ENCODE data around the gene GAL3ST1. TPM values are rescaled to one million over a fixed set of nuclear protein-coding genes. Genes with fewer than 3 reads are reported as not detected.

The GAL3ST1 gene
- total and polyA plus RNA-seq, 8 donors, result 0.87 to 48.4 (median 3.7) TPM

DNA sequence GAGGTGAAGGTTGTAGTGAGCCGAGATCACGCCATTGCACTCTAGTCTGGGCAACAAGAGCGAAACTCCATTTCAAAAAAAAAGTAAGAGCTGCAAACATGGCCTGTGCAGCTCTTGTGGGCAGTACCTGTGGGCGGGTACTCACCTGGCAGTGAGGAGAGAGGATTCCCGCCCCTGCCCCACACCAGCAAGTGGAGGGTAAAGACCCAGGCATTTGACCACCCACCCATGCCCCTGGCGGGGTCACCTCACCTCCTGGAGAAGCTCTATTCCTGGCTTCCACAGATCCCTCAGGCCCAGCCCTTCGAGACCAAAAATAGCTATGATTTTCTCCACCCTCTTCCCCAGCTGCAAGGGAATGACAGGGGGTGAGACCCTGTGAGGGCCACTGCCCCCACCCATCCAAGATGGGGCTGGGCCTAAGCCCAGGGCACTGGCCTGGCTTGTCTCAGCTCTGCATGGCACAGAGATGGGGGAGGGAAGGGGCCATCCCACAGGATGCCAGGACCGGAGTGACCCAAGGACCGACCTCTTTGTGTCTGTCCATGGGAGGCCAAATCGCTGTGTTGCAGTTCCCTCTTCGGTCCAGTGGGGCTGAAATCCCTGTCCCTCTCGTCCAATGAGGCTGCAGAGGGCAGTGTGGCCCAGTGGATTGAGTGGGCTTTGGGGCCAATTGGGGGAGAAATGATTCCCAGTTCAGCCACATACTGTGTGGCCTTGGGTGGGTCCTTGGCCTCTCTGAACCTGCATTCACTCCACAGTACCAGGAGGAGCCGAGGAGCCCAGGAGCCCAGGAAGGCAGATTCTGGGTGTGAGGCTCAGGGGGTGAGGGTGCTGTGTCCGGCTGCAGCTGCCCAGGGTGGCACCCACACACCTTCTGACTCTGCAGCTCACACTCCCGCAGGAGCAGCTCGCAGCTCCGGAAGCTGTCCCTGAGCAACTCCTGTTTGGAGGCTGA lies 42.5 kb downstream of the GAL3ST1 start:
- TF ChIP-seq EP300 (IDR thresholded peaks at IDR 0.05), result no peak
- intact Hi-C loops (cut with DNase I; ENCODE audit: low total_unique reads), result no loop called here
- H3K9me3 ChIP-seq, result no peaks in the 10 kb centered on the region
- H3K4me3 ChIP-seq, result no peak overlapping the region
- DNase-seq, result no peak
- H3K27ac ChIP-seq, result no peak overlapping the region
- no peaks in the 10 kb centered on the region for H3K4me1 ChIP-seq
- no peaks in the 10 kb centered on the region for H3K36me3 ChIP-seq
- WGBS, 5 donors, result 88 to 95% (median 90%) methylated on average over 10 to 17 of the region's 17 CpGs
- H3K27me3 ChIP-seq, result no peaks in the 10 kb centered on the region

DNA sequence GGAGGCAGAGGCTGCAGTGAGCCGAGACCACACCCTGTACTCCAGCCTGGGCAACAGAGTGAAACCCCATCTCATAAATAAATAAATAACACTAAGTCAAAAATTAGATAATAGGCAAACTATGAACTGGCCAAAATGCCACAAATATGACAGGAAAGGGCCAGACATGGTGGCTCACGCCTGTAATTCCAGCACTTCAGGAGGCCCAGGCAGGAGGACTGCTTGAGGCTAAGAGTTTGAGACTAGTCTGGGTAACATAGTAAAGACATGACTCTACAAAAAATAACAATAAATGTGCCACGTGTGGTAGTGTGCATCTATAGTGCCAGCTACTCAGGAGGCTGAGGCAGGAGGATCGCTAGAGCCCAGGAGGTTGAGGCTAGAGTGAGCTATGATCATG lies 47.8 kb downstream of the GAL3ST1 start:
- Histone ChIP-seq H3K36me3 (no peaks in the 10 kb centered on the region), H3K27ac (no peak overlapping the region), H3K4me1 (no peaks in the 10 kb centered on the region), H3K4me3 (no peak overlapping the region), H3K9me3 (no peaks in the 10 kb centered on the region), H3K27me3 (no peaks in the 10 kb centered on the region)
- intact Hi-C loops (cut with DNase I; ENCODE audit: low total_unique reads), result no loop called here
- no peak for DNase-seq
- WGBS, 5 donors, result 82 to 90% (median 89%) methylated on average over 4 of the region's 4 CpGs
- TF ChIP-seq EP300 (IDR thresholded peaks at IDR 0.05), result no peak
- no peak for TF ChIP-seq POLR2A (IDR thresholded peaks at IDR 0.05)
- TF ChIP-seq, protein P1, sequence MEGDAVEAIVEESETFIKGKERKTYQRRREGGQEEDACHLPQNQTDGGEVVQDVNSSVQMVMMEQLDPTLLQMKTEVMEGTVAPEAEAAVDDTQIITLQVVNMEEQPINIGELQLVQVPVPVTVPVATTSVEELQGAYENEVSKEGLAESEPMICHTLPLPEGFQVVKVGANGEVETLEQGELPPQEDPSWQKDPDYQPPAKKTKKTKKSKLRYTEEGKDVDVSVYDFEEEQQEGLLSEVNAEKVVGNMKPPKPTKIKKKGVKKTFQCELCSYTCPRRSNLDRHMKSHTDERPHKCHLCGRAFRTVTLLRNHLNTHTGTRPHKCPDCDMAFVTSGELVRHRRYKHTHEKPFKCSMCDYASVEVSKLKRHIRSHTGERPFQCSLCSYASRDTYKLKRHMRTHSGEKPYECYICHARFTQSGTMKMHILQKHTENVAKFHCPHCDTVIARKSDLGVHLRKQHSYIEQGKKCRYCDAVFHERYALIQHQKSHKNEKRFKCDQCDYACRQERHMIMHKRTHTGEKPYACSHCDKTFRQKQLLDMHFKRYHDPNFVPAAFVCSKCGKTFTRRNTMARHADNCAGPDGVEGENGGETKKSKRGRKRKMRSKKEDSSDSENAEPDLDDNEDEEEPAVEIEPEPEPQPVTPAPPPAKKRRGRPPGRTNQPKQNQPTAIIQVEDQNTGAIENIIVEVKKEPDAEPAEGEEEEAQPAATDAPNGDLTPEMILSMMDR (IDR thresholded peaks at IDR 0.05), result no peak
- no peak for TF ChIP-seq POLR2AphosphoS5 (IDR thresholded peaks at IDR 0.05)

DNA sequence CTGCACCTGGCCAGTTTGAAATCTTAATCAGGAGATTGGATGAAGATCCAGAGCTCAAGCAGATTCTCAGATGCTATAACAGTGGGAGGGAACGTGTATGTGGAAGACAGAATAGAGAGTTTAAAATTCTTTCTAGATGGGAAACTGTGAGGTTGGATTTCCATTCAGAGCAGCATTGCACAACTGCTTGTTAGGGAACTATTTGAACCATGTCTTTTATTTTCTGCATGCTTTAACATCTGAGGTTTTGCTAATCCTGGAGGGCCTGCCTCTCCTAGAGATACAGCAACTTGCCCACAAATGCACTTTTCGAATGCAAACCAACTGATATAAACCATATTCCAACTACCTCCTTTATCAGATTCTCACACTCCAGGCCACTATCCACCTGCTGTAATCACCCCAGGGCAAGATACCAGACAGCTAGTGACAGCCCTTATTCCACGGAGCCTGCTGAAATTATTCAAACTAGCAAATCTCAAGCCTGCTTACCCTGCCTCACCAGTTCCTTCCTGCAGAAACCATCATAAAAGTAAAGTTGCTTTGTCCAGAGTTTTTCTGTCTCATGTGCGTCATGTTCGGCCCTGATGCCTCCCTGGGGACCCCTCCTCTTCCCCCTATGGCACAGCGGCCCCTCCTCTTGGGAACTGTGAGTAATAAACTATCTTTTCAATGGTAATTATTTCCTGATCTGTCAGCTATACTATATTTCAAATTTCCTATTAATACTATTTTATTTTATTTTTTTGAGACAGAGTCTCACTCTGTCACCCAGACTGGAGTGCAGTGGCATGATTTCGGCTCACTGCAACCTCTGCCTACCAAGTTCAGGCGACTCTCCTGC lies 50.6 kb downstream of the GAL3ST1 start:
- H3K36me3 ChIP-seq, result no peaks in the 10 kb centered on the region
- intact Hi-C loops (cut with DNase I; ENCODE audit: low total_unique reads), result no loop called here
- H3K27me3 ChIP-seq, result peaks cover 0 to 12% (median 0%) of the 10 kb centered on the region in 3 donors
- H3K9me3 ChIP-seq, result no peaks in the 10 kb centered on the region
- H3K27ac ChIP-seq, result no peak overlapping the region
- no peak for DNase-seq
- TF ChIP-seq, protein P1 (IDR thresholded peaks at IDR 0.05), result no peak
- TF ChIP-seq EP300 (IDR thresholded peaks at IDR 0.05), result no peak
- TF ChIP-seq POLR2AphosphoS5 (IDR thresholded peaks at IDR 0.05), result no peak
- TF ChIP-seq POLR2A (IDR thresholded peaks at IDR 0.05), result no peak
- no peak overlapping the region for H3K4me3 ChIP-seq
- H3K4me1 ChIP-seq, result no peaks in the 10 kb centered on the region
- WGBS, 5 donors, result 80 to 89% (median 83%) methylated on average over 8 of the region's 8 CpGs

DNA sequence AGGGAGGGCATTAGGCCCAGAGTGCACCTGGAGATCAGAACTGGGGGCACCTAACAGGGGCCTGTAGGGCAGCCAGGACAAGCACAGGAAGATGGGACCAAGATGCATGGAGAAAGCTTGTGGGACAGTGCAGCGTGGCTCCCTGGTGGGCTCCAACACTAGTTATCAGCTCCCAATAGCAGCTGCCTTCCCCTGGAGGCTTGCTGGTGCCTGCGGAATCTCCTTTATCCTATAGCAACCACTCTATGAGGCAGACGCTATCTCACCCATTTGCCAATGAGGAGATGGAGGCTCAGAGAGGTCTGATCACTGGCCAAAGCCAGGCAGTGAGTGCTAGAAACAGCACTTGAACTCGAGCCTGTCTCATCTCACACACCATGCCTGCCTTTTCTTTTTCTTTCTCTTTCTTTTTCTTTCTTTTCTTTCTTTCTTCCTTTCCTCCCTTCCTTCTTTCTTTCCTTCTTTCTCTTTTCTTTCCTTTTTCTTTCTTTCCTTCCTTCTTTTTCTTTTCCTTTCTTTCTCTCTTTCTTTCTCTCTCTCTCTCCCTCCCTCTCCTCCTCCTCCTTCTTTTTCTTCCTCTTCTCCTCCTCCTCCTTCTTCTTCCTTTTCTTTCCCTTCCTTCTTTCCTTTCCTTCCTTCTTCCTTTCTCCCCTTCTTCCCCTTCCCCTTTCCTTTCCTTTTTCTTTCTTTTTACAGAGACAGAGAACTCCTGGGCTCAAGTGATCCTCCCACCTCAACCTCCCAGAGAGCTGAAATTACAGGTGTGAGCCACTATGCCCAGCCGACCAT lies 52.9 kb downstream of the GAL3ST1 start:
- DNase-seq, result no peak
- Histone ChIP-seq H3K4me3 (no peak overlapping the region), H3K36me3 (no peaks in the 10 kb centered on the region), H3K27me3 (peaks cover 0 to 12% (median 0%) of the 10 kb centered on the region in 3 donors), H3K27ac (no peak overlapping the region), H3K9me3 (no peaks in the 10 kb centered on the region), H3K4me1 (no peaks in the 10 kb centered on the region)
- WGBS, 5 donors, result 70 to 83% (median 82%) methylated on average over 4 to 5 of the region's 5 CpGs
- TF ChIP-seq POLR2AphosphoS5 (IDR thresholded peaks at IDR 0.05), result no peak
- TF ChIP-seq POLR2A (IDR thresholded peaks at IDR 0.05), result no peak
- intact Hi-C loops (cut with DNase I; ENCODE audit: low total_unique reads), result no loop called here
